Testis (tissue), 3 donors: ENCODE measurements around the gene CBLC. TPM values are rescaled to one million over a fixed set of nuclear protein-coding genes. Genes with fewer than 3 reads are reported as not detected.
"Not testable (repeated sequence)": the region's sequence is repeated elsewhere in the genome, so short reads cannot be mapped to it uniquely, and the experiment has no call there.

Experiments used
- DNase-seq: peaks from one replicate; pipeline ENCODE4 v3.0.0-alpha.2; 2019
- H3K27ac ChIP-seq, 2 donors: fragments of 200-600 bp; sonication (generic); one replicate each; pipeline ENCODE4 v1.5.1; 2019
- H3K27me3 ChIP-seq: fragments of 200-600 bp; sonication (generic); one replicate; pipeline ENCODE4 v1.5.1; 2019
- H3K36me3 ChIP-seq: fragments of 200-600 bp; sonication (generic); one replicate; pipeline ENCODE4 v1.5.1; 2017; ENCODE audit warnings: low read depth; ENCODE audit errors: missing control alignments
- H3K4me1 ChIP-seq: fragments of 200-600 bp; sonication (generic); one replicate; pipeline ENCODE4 v1.5.1; 2019
- H3K4me3 ChIP-seq, 2 donors: fragments of 200-600 bp; sonication (generic); one replicate each; pipeline ENCODE4 v1.5.1; 2017 to 2019
- H3K9me3 ChIP-seq: fragments of 200-600 bp; sonication (generic); one replicate; pipeline ENCODE4 v1.5.1; 2017
- CTCF ChIP-seq, 3 experiments: fragments of 450-650 bp in 2 of 3; fragments of 200-600 bp in 1 of 3; sonication (generic) in 1 of 3; IDR thresholded peaks; one replicate each; pipeline ENCODE4 v1.5.1; 2016 to 2019; ENCODE audit warnings: antibody characterized with exemption in 3 of 3, mild to moderate bottlenecking in 2 of 3, moderate library complexity in 1 of 3
- POLR2A ChIP-seq: fragments of 450-650 bp; IDR thresholded peaks from one replicate; pipeline ENCODE4 v1.6.1; 2017; ENCODE audit warnings: antibody characterized with exemption, mild to moderate bottlenecking, moderate library complexity
- WGBS, 2 donors: methylation state at CpG; one replicate each; pipeline ENCODE4 v1.1.5; 2018; 5-methylcytosine and 5-hydroxymethylcytosine counted together
- intact Hi-C: fragments of 100-400 bp; cut with DNase I; formaldehyde crosslinking; loops from one replicate; pipeline ENCODE4 v1.15.1; 2023; ENCODE audit warnings: low total_unique reads
- polyA plus RNA-seq: library from polyadenylated mRNA; stranded (reverse); fragments of 350-450 nt; fragmentation: Illumina TruSeq; extraction: RNeasy Lipid Tissue Mini Kit (QIAGEN cat#74804); gene quantifications from one replicate; pipeline ENCODE4 v1.2.3, GENCODE V29; 2014; ENCODE audit warnings: low read depth, low replicate concordance; ENCODE audit not compliant: insufficient read depth
- total RNA-seq, 2 donors: library from RNA; depleted of rRNA; stranded (reverse); fragments of >200 nt; gene quantifications; one replicate each; pipeline ENCODE4 v1.2.3, GENCODE V29; 2016

The CBLC gene
- total and polyA plus RNA-seq, 3 donors from 2014 or later, result 1.9 to 6.9 (median 4.9) TPM

- WGBS, 2 donors, result 87 to 89% methylated on average over 6 of the region's 6 CpGs
- H3K27ac ChIP-seq, result no peak overlapping the region
These were observed 1.9 kb upstream of the CBLC start for GRCh38 chr19:44775676-44776240.

GRCh38 chr19:44776402-44777096 lies 1.1 kb upstream of the CBLC start:
- no peak for DNase-seq
- TF ChIP-seq CTCF (IDR thresholded peaks at IDR 0.05) (no peak), POLR2A (no peak)

More at GRCh38 chr19:44775676-44776240, 1.9 kb upstream of the CBLC start:
- DNase-seq, result no peak
- H3K4me3 ChIP-seq, result no peak overlapping the region
- H3K4me1 ChIP-seq, result no peaks in the 10 kb centered on the region
- TF ChIP-seq CTCF (IDR thresholded peaks at IDR 0.05) (no peak), POLR2A (no peak)
- H3K9me3 ChIP-seq, result no peaks in the 10 kb centered on the region
- no peaks in the 10 kb centered on the region for H3K36me3 ChIP-seq
- H3K27me3 ChIP-seq, result no peaks in the 10 kb centered on the region
- intact Hi-C loops, result no loop called here

GRCh38 chr19:44779150-44779549 lies 1.5 kb downstream of the CBLC start:
- Histone ChIP-seq H3K27me3 (no peaks in the 10 kb centered on the region), H3K9me3 (no peaks in the 10 kb centered on the region), H3K4me3 (no peak overlapping the region), H3K36me3 (no peaks in the 10 kb centered on the region), H3K27ac (no peak overlapping the region), H3K4me1 (no peaks in the 10 kb centered on the region)
- 97 to 100% methylated on average over 1 to 2 of the region's 2 CpGs for WGBS, 2 donors
- TF ChIP-seq POLR2A (no peak), CTCF (IDR thresholded peaks at IDR 0.05) (no peak)
- intact Hi-C loops, result no loop called here
- DNase-seq, result no peak

More at GRCh38 chr19:44776402-44777096, 1.1 kb upstream of the CBLC start:
- H3K36me3 ChIP-seq, result no peaks in the 10 kb centered on the region
- no peak overlapping the region for H3K27ac ChIP-seq
- 90 to 92% methylated on average over 23 of the region's 23 CpGs for WGBS, 2 donors
- no peaks in the 10 kb centered on the region for H3K9me3 ChIP-seq
- no peaks in the 10 kb centered on the region for H3K4me1 ChIP-seq
- no peaks in the 10 kb centered on the region for H3K27me3 ChIP-seq
- intact Hi-C loops, result no loop called here
- no peak overlapping the region for H3K4me3 ChIP-seq

GRCh38 chr19:44781694-44782093 lies 4.0 kb downstream of the CBLC start:
- not testable (repeated sequence) for H3K27ac ChIP-seq, H3K9me3 ChIP-seq, H3K4me1 ChIP-seq, H3K27me3 ChIP-seq, H3K4me3 ChIP-seq, H3K36me3 ChIP-seq, DNase-seq
- WGBS, 2 donors, result 74 to 75% methylated on average over 1 to 2 of the region's 2 CpGs
- intact Hi-C loops, result loop anchor here (10.0 kb wide), 1 partner anchor 63 kb away; the partner anchor contains the start of gene NECTIN2

- Histone ChIP-seq H3K9me3 (no peaks in the 10 kb centered on the region), H3K4me3 (no peak overlapping the region), H3K36me3 (no peaks in the 10 kb centered on the region), H3K27ac (no peak overlapping the region), H3K4me1 (no peaks in the 10 kb centered on the region), H3K27me3 (no peaks in the 10 kb centered on the region)
- WGBS, 2 donors, result 86 to 91% methylated on average over 5 of the region's 5 CpGs
- TF ChIP-seq POLR2A, result no peak
- no peak for DNase-seq
- intact Hi-C loops, result loop anchor here (10.0 kb wide), 1 partner anchor 62 kb away; the partner anchor contains the start of gene NECTIN2
These were observed 5.0 kb downstream of the CBLC start for GRCh38 chr19:44782729-44783128.
